Activated naive CD4-positive, alpha-beta T cell treated with anti-CD3 and anti-CD28 coated beads, Interleukin-2, amount 50 U/mL, for 24 hours (primary cell): ENCODE measurements around the gene TMEM109.
A peak's percentile ranks its signal among the peaks of the same experiment; 100 is the strongest.

Source experiments
- H3K27ac Mint-ChIP-seq: one replicate; pipeline ENCODE4 v1.8.0; 2021; ENCODE audit warnings: mild to moderate bottlenecking, mixed read lengths
- H3K27me3 Mint-ChIP-seq: one replicate; pipeline ENCODE4 v1.8.0; 2021; ENCODE audit warnings: mixed read lengths
- H3K36me3 Mint-ChIP-seq: one replicate; pipeline ENCODE4 v1.8.0; 2021; ENCODE audit warnings: mixed read lengths
- H3K4me1 Mint-ChIP-seq: one replicate; pipeline ENCODE4 v1.8.0; 2021; ENCODE audit warnings: mixed read lengths
- H3K4me3 Mint-ChIP-seq: one replicate; pipeline ENCODE4 v1.8.0; 2021; ENCODE audit warnings: mild to moderate bottlenecking, mixed read lengths
- H3K9me3 Mint-ChIP-seq: one replicate; pipeline ENCODE4 v1.8.0; 2021; ENCODE audit warnings: mixed read lengths

TMEM109 gene

GRCh38 chr11:60924906-60925853 lies 11.2 kb downstream of the TMEM109 start:
- Mint-ChIP-seq H3K36me3 (peaks cover 21% of the 10 kb centered on the region), H3K4me3 (peak overlapping the region; percentile 71), H3K9me3 (no peaks in the 10 kb centered on the region), H3K27ac (no peak overlapping the region), H3K4me1 (peaks cover 14% of the 10 kb centered on the region), H3K27me3 (peaks cover 8% of the 10 kb centered on the region)

GRCh38 chr11:60925868-60926267 lies 11.9 kb downstream of the TMEM109 start:
- peaks cover 15% of the 10 kb centered on the region for H3K36me3 Mint-ChIP-seq
- no peak overlapping the region for H3K27ac Mint-ChIP-seq
- peaks cover 8% of the 10 kb centered on the region for H3K27me3 Mint-ChIP-seq
- no peaks in the 10 kb centered on the region for H3K9me3 Mint-ChIP-seq
- peaks cover 14% of the 10 kb centered on the region for H3K4me1 Mint-ChIP-seq
- H3K4me3 Mint-ChIP-seq = no peak overlapping the region

- H3K9me3 Mint-ChIP-seq = no peaks in the 10 kb centered on the region
- H3K27me3 Mint-ChIP-seq = peaks cover 8% of the 10 kb centered on the region
- peaks cover 12% of the 10 kb centered on the region for H3K36me3 Mint-ChIP-seq
- H3K27ac Mint-ChIP-seq = no peak overlapping the region
- H3K4me3 Mint-ChIP-seq = no peak overlapping the region
- peaks cover 14% of the 10 kb centered on the region for H3K4me1 Mint-ChIP-seq
These were observed 12.5 kb downstream of the TMEM109 start for GRCh38 chr11:60926500-60926899.

- Mint-ChIP-seq H3K36me3 (peaks cover 8% of the 10 kb centered on the region), H3K4me1 (peaks cover 14% of the 10 kb centered on the region), H3K27ac (peak overlapping the region; percentile 80), H3K9me3 (no peaks in the 10 kb centered on the region), H3K4me3 (no peak overlapping the region), H3K27me3 (peaks cover 7% of the 10 kb centered on the region)
These were observed 13.2 kb downstream of the TMEM109 start for GRCh38 chr11:60927061-60927592.

GRCh38 chr11:60927600-60927999 lies 13.6 kb downstream of the TMEM109 start:
- H3K27ac Mint-ChIP-seq = peak overlapping the region; percentile 80
- peaks cover 7% of the 10 kb centered on the region for H3K27me3 Mint-ChIP-seq
- H3K4me1 Mint-ChIP-seq = peaks cover 9% of the 10 kb centered on the region
- H3K9me3 Mint-ChIP-seq = no peaks in the 10 kb centered on the region
- H3K4me3 Mint-ChIP-seq = no peak overlapping the region
- H3K36me3 Mint-ChIP-seq = peaks cover 4% of the 10 kb centered on the region

GRCh38 chr11:60928563-60929001 lies 14.6 kb downstream of the TMEM109 start:
- no peaks in the 10 kb centered on the region for H3K36me3 Mint-ChIP-seq
- peaks cover 5% of the 10 kb centered on the region for H3K4me1 Mint-ChIP-seq
- H3K4me3 Mint-ChIP-seq = no peak overlapping the region
- peaks cover 6% of the 10 kb centered on the region for H3K27me3 Mint-ChIP-seq
- no peak overlapping the region for H3K27ac Mint-ChIP-seq
- H3K9me3 Mint-ChIP-seq = no peaks in the 10 kb centered on the region

GRCh38 chr11:60929764-60930163 lies 15.8 kb downstream of the TMEM109 start:
- H3K4me3 Mint-ChIP-seq = no peak overlapping the region
- H3K9me3 Mint-ChIP-seq = no peaks in the 10 kb centered on the region
- H3K27me3 Mint-ChIP-seq = peaks cover 6% of the 10 kb centered on the region
- no peaks in the 10 kb centered on the region for H3K36me3 Mint-ChIP-seq
- H3K27ac Mint-ChIP-seq = no peak overlapping the region
- H3K4me1 Mint-ChIP-seq = peaks cover 5% of the 10 kb centered on the region

GRCh38 chr11:60930394-60930793 lies 16.4 kb downstream of the TMEM109 start:
- no peak overlapping the region for H3K27ac Mint-ChIP-seq
- H3K27me3 Mint-ChIP-seq = peaks cover 3% of the 10 kb centered on the region
- no peaks in the 10 kb centered on the region for H3K9me3 Mint-ChIP-seq
- no peaks in the 10 kb centered on the region for H3K36me3 Mint-ChIP-seq
- H3K4me3 Mint-ChIP-seq = no peak overlapping the region
- H3K4me1 Mint-ChIP-seq = peaks cover under 1% of the 10 kb centered on the region

GRCh38 chr11:60931917-60932316 lies 18.0 kb downstream of the TMEM109 start:
- Mint-ChIP-seq H3K4me1 (no peaks in the 10 kb centered on the region), H3K27ac (no peak overlapping the region), H3K36me3 (no peaks in the 10 kb centered on the region), H3K4me3 (no peak overlapping the region), H3K27me3 (peaks cover 3% of the 10 kb centered on the region), H3K9me3 (no peaks in the 10 kb centered on the region)

GRCh38 chr11:60932605-60933356 lies 18.8 kb downstream of the TMEM109 start:
- Mint-ChIP-seq H3K4me1 (no peaks in the 10 kb centered on the region), H3K9me3 (no peaks in the 10 kb centered on the region), H3K27ac (no peak overlapping the region)

GRCh38 chr11:60933416-60934123 lies 19.6 kb downstream of the TMEM109 start:
- Mint-ChIP-seq H3K27me3 (peaks cover 3% of the 10 kb centered on the region), H3K4me3 (no peak overlapping the region), H3K4me1 (no peaks in the 10 kb centered on the region), H3K36me3 (no peaks in the 10 kb centered on the region), H3K9me3 (no peaks in the 10 kb centered on the region), H3K27ac (no peak overlapping the region)

More at GRCh38 chr11:60932605-60933356, 18.8 kb downstream of the TMEM109 start:
- no peak overlapping the region for H3K4me3 Mint-ChIP-seq
- peaks cover 3% of the 10 kb centered on the region for H3K27me3 Mint-ChIP-seq
- H3K36me3 Mint-ChIP-seq = no peaks in the 10 kb centered on the region

GRCh38 chr11:60934124-60934789 lies 20.3 kb downstream of the TMEM109 start:
- H3K4me3 Mint-ChIP-seq = no peak overlapping the region
- H3K9me3 Mint-ChIP-seq = no peaks in the 10 kb centered on the region
- no peaks in the 10 kb centered on the region for H3K36me3 Mint-ChIP-seq
- H3K4me1 Mint-ChIP-seq = no peaks in the 10 kb centered on the region
- no peak overlapping the region for H3K27ac Mint-ChIP-seq
- peaks cover 3% of the 10 kb centered on the region for H3K27me3 Mint-ChIP-seq

- no peaks in the 10 kb centered on the region for H3K27me3 Mint-ChIP-seq
- H3K4me3 Mint-ChIP-seq = no peak overlapping the region
- no peaks in the 10 kb centered on the region for H3K4me1 Mint-ChIP-seq
- H3K27ac Mint-ChIP-seq = no peak overlapping the region
- H3K36me3 Mint-ChIP-seq = no peaks in the 10 kb centered on the region
- H3K9me3 Mint-ChIP-seq = no peaks in the 10 kb centered on the region
These were observed 21.0 kb downstream of the TMEM109 start for GRCh38 chr11:60934790-60935605.
